GM19455 (cell line): ENCODE results near the gene C1orf105.
"Not testable (repeated sequence)": the region's sequence is repeated elsewhere in the genome, so short reads cannot be mapped to it uniquely, and the experiment has no call there.

Experiments
- ATAC-seq: cut with Tn5 transposase; IDR thresholded peaks from one replicate; pipeline ENCODE4 v1.9.1; 2021; ENCODE audit not compliant: unreplicated experiment

The C1orf105 gene, protein sequence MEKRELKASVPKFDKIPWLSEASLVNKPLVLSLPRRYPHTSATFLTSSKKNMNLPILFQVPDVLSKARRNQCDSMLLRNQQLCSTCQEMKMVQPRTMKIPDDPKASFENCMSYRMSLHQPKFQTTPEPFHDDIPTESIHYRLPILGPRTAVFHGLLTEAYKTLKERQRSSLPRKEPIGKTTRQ

GRCh38 chr1:172420385-172420784 lies at the start of gene C1orf105:
Gene C1orf105 (plus strand): TSS chr1:172420685. CDS start chr1:172420886, 201 bp downstream.
- ATAC-seq = no peak

DNA sequence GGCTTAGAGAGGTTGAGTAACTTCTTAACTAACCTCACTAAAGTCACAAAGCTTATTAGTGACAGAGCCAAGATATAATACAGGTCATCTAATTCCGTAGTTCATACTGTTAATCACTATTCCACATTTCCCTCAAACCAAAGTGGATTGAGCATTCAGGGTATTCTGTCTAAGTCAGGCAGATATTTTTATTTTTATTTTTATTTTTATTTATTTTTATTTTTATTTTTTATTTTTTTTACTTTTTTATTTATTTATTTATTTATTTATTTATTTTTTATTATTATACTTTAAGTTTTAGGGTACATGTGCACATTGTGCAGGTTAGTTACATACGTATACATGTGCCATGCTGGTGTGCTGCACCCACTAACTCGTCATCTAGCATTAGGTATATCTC lies 48.8 kb upstream of the C1orf105 start:
- ATAC-seq = not testable (repeated sequence)

DNA sequence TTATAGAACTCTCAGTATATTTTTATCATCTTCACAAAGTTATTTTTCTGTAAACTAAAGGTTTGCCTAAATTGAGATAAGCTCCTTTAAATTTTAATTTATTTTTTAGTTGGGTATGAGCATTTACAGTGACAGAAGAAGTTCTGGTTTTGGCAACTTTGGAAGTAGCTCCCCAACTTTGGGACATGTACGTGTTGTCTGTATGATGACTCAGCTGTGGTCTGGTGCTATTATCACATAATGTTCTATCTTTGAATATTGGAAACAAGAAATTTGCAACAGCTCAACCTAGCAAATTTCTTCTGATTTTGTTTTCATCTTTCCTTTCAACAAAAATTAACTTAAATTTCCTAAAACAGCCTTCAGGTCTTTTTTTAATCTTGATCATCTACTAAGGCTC lies 46.6 kb upstream of the C1orf105 start:
- ATAC-seq = no peak

- ATAC-seq = no peak
Observed at GRCh38 chr1:172375211-172375631, 45.3 kb upstream of the C1orf105 start.

DNA sequence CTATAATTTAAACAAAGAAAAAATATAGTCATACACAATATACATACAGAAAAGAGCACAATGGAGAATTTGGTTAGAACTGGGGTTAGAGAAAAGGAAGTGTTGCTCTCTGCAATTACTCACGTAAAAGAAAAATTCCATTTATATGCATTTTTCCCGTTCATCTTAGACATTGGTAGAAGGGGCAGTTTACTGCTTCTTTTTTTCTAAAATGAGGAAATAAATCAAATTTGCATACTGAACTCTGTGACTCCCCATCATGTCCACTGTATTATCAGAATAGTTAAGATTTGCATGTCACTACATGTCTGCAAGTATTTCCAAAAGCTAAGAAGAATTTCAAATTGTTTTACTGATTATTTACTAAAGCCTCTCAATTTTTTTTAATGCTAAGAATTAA lies 44.1 kb upstream of the C1orf105 start:
- ATAC-seq = no peak

DNA sequence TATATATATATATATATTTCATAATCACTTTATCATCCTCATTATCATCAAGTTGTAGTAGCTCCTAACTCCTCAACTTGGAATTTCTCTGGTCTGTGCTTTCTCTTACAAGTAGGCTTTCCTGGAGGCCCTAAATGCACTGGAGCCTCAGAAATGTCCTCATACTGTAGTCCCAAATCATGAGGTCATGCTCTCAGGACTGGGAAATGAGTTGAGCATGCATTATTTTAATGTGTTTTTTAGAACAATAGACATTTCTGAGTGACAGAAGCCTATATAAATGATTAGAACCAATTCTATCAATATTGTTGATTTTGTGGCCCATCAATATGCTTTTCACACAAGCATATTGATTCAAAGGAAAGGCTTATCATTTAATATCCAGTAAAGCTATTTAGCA lies 42.9 kb upstream of the C1orf105 start:
- no peak for ATAC-seq

DNA sequence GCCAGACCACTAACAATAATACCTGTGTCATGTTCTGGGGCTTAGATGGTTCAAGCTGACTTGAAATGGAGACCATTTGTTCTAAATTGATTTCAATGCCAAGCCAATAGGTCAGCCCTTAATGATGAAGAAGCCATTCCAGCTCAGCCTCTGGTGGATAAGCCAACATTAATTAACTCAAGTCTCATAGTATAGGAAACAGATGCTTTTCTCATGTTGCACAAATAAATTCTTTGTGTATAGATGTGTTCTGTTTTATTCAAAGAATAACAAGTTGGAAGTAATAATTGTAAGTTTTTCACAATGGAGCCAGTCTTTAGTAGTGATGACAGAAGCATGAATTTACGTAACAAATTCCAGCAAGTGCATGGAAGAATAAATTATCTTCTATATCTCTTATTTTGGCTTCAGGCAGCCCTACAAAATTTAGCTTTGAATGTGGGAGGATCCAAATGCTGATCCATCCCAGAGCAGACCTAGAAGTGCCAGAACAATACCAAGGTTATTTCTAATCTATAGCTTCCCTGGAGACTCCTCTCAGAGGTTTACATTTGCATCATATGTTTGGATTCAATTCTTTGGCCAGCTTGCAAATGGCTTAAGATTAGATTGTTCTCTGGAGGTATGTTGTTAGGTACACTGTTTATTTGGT lies 42.2 kb upstream of the C1orf105 start:
- ATAC-seq = no peak

GRCh38 chr1:172380441-172381244 lies 39.8 kb upstream of the C1orf105 start:
- ATAC-seq = peak; percentile 89

DNA sequence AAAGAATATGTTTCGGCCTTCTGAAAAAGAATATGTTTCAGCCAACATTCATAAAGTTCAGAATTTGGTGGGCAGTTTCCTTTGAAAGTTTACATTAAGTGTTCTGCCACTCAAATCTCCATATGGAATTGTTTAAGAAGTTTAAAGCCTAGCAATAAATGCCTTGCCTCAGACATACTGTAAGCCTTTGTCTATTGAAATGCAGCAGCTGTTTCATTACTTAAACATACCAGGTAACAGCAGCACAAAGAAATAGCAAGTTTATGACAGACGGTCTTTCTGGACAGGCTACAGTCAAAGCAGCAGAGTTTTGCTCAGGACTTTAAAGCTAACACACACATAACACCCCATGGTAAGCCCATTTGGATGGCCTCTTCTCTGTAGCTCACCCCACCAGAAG lies 38.5 kb upstream of the C1orf105 start:
- no peak for ATAC-seq

GRCh38 chr1:172382406-172382805 lies 38.1 kb upstream of the C1orf105 start:
- no peak for ATAC-seq

DNA sequence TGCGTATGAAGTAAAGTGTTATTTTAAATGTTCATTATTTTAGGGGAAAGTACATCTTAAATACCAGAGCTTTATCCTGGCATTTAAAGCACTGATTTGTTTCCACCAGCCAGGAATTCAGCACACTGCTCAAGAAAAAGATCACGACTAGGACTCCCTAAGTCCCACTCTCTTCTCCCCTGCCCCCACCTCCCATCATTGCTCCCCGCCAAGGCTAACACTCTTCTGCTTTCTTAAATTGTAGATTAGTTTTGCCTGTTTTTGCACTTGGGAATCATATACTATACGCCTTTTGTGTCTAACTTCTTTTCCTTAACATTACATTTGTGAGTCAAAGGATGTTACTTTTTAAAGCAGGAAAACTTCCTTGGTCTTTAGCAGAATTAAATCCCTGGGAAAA lies 37.5 kb upstream of the C1orf105 start:
- ATAC-seq = no peak

DNA sequence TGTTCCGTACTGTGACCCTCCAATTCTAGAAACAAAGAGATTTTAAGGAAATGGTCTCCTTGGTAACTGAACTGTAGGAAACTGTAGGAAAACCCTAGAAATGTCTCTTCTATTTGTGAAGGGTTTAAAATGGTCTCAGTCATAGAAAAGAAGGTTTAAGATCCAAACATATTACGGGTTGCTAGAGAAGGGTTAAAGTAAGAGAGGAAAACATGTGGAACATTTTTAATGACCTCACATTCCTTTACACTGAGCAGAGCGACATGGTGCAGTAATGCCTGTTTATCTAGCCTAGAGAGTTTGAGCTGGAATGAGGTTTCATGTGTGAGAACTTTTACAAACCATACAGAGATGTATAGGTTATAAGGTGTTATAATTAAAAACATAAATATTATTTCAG lies 36.9 kb upstream of the C1orf105 start:
- ATAC-seq = no peak

- no peak for ATAC-seq
Observed at GRCh38 chr1:172384656-172385055, 35.8 kb upstream of the C1orf105 start.

DNA sequence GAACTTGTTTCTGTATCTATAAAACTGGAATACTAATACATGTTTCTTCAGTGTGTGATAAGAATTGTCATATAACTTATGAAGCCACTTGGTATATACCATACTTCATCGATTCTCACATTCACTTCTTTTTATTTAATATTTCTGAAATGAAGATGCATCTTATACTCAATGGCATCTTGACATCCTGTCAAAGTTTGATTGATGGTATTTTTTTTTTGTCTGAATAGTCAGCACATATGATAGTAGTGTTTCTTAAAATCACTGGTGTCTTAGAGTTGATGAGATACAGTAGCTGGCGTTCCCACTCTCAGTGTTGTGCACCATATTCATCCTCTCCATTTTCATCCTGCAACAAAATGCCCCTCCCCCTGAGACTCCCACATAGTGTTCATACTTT lies 34.4 kb upstream of the C1orf105 start:
- ATAC-seq = no peak

- ATAC-seq = no peak
Observed at GRCh38 chr1:172388490-172388889, 32.0 kb upstream of the C1orf105 start.

DNA sequence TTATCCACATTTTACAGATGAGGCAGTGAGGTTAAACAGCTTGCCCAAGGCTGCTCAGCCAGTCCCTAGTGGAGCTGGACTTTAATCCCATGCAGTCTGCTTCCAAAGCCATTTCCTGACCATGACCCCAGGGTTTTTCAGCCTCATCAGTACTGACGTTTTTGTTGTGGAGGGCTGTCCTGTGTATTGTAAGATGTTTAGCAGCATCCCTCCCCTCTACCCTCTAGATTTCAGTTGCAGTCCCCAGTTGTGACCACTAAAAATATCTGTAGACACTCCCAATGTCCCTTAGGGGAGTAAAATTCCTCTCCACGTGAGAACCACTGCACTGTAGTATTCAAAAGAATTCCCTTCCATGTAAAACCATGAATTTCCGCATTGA lies 30.2 kb upstream of the C1orf105 start:
- ATAC-seq = peak; percentile 3

DNA sequence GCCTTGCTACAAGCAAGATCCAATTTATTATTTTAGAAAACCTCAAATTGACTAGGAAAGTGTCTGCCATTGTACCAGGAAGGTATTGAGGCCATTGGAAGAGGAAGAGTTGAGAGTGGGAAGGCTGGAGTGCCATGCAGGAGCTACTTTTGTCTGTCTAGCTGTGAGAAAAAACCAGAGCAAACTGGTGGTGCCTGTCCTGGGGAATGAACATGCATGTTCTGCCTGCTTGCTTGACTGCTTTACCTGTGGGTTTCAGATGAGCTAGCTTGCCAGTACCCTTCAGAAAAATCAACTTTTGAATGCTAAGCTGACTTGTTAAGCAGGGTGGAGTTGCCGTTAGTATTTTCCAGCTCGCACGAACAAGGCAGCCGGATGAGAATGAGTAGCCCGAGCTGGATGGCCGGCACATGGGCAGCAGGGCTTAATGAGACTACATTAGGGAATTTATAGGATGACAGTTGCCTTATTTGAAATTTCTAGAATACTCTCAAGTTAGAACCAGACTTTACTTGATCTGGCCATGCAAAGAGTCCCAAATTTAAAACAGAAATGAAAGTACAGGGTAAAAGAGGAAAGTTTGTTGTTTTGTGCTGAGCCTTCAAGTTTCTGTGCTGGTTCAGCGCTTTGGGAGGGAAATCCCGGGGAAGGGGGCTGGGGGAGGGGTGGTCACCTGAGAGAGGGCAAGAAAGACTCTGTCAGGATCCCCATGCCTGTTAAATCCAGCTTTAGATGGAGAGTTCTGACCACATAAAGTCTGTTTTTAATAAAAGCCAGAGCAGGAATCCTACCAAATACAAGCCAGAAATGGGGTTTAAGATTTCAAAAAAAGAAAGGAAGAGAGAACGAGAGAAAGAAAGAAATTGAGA lies 29.6 kb upstream of the C1orf105 start:
- ATAC-seq = peak; percentile 65

DNA sequence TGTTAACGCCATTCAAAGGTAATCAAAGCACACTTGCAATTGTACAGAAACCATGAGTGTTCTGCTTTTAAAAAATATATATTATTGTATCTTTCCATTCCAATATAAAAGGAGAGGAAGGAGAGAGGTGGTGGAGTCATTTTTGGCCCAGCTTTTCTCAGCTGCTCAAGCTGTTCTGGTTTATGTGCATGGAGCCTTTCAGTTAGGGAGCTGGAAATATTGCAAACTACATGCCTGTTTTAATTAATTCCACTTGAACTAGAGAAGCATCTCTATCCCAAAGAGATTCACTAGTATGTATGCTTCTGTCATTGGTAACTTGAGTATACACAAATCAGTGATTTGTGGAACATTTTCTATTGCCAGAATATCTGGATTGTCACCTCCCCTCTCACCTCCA lies 28.5 kb upstream of the C1orf105 start:
- ATAC-seq = no peak

GRCh38 chr1:172393354-172393753 lies 27.1 kb upstream of the C1orf105 start:
- ATAC-seq = no peak

GRCh38 chr1:172394141-172394751 lies 26.2 kb upstream of the C1orf105 start:
- peak; percentile 77 for ATAC-seq

GRCh38 chr1:172394811-172395210 lies 25.7 kb upstream of the C1orf105 start:
- no peak for ATAC-seq
